NCI-H2081 (cell line): Measurements from ENCODE around the gene ERAS.
"Not testable (repeated sequence)": the region's sequence is repeated elsewhere in the genome, so short reads cannot be mapped to it uniquely, and the experiment has no call there.

Experiments used
- DNase-seq, 2 experiments: peaks; one replicate each; lab custom pipeline; 2025; lab: John Stamatoyannopoulos, UW

ERAS gene

GRCh38 chrX:48794911-48795515, 31.3 kb upstream of the ERAS start:
- no peak for DNase-seq

- DNase-seq, result no peak
Measured at GRCh38 chrX:48798318-48798717, 28.0 kb upstream of the ERAS start.

- DNase-seq, result no peak
Measured at GRCh38 chrX:48800574-48801279, 25.6 kb upstream of the ERAS start.

GRCh38 chrX:48801280-48802088, 24.8 kb upstream of the ERAS start, which contains the start of gene HDAC6:
HDAC6 (plus strand) TSS chrX:48802067; CDS start chrX:48802693, 626 bp downstream.
- DNase-seq, result peak; percentile 97 to 98

GRCh38 chrX:48802089-48802904, 24.0 kb upstream of the ERAS start:
- peak; percentile 76 to 81 for DNase-seq

GRCh38 chrX:48802905-48803200, 23.5 kb upstream of the ERAS start:
- DNase-seq, result no peak

- peak in 1 of 2 experiments; percentile 0 for DNase-seq
Measured at GRCh38 chrX:48806081-48806480, 20.2 kb upstream of the ERAS start.

- DNase-seq, result no peak
Measured at GRCh38 chrX:48813644-48814043, 12.7 kb upstream of the ERAS start.

GRCh38 chrX:48814722-48815121, 11.6 kb upstream of the ERAS start:
- DNase-seq, result no peak

- no peak for DNase-seq
Measured at GRCh38 chrX:48815266-48815665, 11.0 kb upstream of the ERAS start.

GRCh38 chrX:48816014-48816810, 10.1 kb upstream of the ERAS start:
- no peak for DNase-seq

- no peak for DNase-seq
Measured at GRCh38 chrX:48818098-48818497, 8.2 kb upstream of the ERAS start.

- DNase-seq, result no peak
Measured at GRCh38 chrX:48818866-48819265, 7.4 kb upstream of the ERAS start.

- not testable (repeated sequence) for DNase-seq
Measured at GRCh38 chrX:48819394-48819793, 6.9 kb upstream of the ERAS start.

- no peak for DNase-seq
Measured at GRCh38 chrX:48823053-48823452, 3.3 kb upstream of the ERAS start.

GRCh38 chrX:48824066-48824465, 2.2 kb upstream of the ERAS start:
- no peak for DNase-seq

- no peak for DNase-seq
Measured at GRCh38 chrX:48826876-48827653, 752 bp downstream of the ERAS start.

GRCh38 chrX:48827654-48827968, 1.3 kb downstream of the ERAS start:
- no peak for DNase-seq

- no peak for DNase-seq
Measured at GRCh38 chrX:48829016-48829735, 2.9 kb downstream of the ERAS start.
